ENCODE data around the gene LEF1. TPM values are rescaled to one million over a fixed set of nuclear protein-coding genes. Genes with fewer than 3 reads are reported as not detected.

Gene LEF1
- total RNA-seq, 1 donor = under 0.01 TPM

DNA sequence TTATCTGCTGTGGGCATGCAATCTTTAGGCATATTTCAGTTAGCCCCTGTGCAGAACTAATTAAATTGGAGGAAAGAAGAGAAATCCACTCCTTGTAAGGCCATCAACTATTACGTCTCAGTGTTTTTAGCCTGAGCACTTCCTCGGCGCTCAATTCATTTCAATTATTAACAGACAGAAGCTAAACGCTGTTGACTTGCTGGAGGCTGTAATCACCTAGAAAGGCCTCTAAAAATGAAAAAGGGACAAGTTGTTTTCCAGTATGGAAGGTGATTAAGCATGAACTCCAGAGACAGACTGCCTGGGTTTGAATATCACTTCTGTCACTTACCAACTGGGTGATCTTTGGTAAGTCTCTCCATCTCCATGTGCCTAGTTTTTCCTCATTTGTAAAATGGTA, 59.6 kb downstream of the LEF1 start:
- TF ChIP-seq CTCF (IDR thresholded peaks at IDR 0.05; ENCODE audit: insufficient read depth, low read depth, low read length) = no peak
- no peak for DNase-seq (ENCODE audit: low read depth)
- H3K4me3 ChIP-seq (ENCODE audit: low read depth, low read length) = no peak overlapping the region

GRCh38 chr4:108107729-108108382, 60.9 kb downstream of the LEF1 start:
- H3K4me3 ChIP-seq (ENCODE audit: low read depth, low read length) = no peak overlapping the region
- DNase-seq (ENCODE audit: low read depth) = no peak
- no peak for TF ChIP-seq CTCF (IDR thresholded peaks at IDR 0.05; ENCODE audit: insufficient read depth, low read depth, low read length)

- no peak for DNase-seq (ENCODE audit: low read depth)
- no peak overlapping the region for H3K4me3 ChIP-seq (ENCODE audit: low read depth, low read length)
- TF ChIP-seq CTCF (IDR thresholded peaks at IDR 0.05; ENCODE audit: insufficient read depth, low read depth, low read length) = no peak
Measured at GRCh38 chr4:108107101-108107500, 61.6 kb downstream of the LEF1 start.

DNA sequence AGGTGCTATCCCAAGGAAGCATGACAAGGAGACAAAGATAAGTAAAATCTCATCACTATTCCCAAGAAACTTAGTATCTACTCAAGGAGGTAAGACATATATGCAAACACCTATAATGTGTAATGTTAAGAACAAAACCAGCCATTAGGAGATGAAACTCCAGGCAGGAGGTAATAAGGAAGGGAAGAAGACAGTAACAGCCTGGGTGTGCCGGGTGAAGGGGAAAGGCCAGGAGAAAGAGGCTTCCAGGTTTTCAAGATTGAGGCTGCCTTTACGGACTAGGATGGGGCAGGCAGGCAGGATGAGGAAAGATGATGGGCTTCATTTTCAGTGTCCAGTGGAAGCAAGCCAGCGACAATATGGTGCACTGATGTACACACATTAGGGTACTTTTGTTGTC, 62.5 kb downstream of the LEF1 start:
- TF ChIP-seq CTCF (IDR thresholded peaks at IDR 0.05; ENCODE audit: insufficient read depth, low read depth, low read length) = no peak
- DNase-seq (ENCODE audit: low read depth) = no peak
- no peak overlapping the region for H3K4me3 ChIP-seq (ENCODE audit: low read depth, low read length)

- H3K4me3 ChIP-seq (ENCODE audit: low read depth, low read length) = no peak overlapping the region
- no peak for TF ChIP-seq CTCF (IDR thresholded peaks at IDR 0.05; ENCODE audit: insufficient read depth, low read depth, low read length)
- DNase-seq (ENCODE audit: low read depth) = no peak
Measured at GRCh38 chr4:108103099-108103862, 65.5 kb downstream of the LEF1 start.

DNA sequence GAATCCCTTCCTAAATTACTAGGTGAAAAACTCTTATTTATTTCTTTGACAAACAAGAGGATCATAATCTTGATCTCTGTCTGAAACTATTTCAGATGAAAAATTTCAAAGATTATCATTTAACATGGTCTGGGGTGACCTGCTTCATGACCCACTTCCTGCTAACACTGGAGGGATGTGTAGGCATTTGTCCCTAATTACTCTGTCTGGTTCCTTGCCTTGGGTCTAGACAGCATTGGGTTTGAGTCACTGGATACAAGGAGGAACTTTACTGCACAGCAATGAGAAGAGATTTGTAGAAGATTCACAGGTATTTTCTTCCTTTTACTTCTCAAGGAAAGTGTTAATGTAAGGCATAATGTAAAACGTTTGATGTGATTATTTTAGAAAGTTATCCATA, 67.9 kb downstream of the LEF1 start:
- TF ChIP-seq CTCF (IDR thresholded peaks at IDR 0.05; ENCODE audit: insufficient read depth, low read depth, low read length) = no peak
- no peak for DNase-seq (ENCODE audit: low read depth)
- H3K4me3 ChIP-seq (ENCODE audit: low read depth, low read length) = no peak overlapping the region
